ENCODE results near the gene SLC2A4.
"Not testable (repeated sequence)": the region's sequence is repeated elsewhere in the genome, so short reads cannot be mapped to it uniquely, and the experiment has no call there.

The SLC2A4 gene

DNA sequence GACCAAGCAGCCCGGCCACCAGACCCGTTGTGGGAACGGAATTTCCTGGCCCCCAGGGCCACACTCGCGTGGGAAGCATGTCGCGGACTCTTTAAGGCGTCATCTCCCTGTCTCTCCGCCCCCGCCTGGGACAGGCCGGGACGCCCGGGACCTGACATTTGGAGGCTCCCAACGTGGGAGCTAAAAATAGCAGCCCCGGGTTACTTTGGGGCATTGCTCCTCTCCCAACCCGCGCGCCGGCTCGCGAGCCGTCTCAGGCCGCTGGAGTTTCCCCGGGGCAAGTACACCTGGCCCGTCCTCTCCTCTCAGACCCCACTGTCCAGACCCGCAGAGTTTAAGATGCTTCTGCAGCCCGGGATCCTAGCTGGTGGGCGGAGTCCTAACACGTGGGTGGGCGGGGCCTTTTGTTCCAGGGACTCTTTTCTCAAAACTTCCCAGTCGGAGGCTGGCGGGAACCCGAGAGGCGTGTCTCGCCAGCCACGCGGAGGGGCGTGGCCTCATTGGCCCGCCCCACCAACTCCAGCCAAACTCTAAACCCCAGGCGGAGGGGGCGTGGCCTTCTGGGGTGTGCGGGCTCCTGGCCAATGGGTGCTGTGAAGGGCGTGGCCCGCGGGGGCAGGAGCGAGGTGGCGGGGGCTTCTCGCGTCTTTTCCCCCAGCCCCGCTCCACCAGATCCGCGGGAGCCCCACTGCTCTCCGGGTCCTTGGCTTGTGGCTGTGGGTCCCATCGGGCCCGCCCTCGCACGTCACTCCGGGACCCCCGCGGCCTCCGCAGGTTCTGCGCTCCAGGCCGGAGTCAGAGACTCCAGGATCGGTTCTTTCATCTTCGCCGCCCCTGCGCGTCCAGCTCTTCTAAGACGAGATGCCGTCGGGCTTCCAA lies at the start of gene SLC2A4:
SLC2A4 (plus strand) TSS at position 645 of the 879 bp plus-strand sequence; CDS start at position 862, 217 bp downstream.
- FAIRE-seq, result peak; percentile 86
- DNase-seq (ENCODE audit: insufficient read length, low spot score), result peak; percentile 97

GRCh38 chr17:7232114-7232513 lies 49.4 kb upstream of the SLC2A4 start:
- FAIRE-seq, result peak; percentile 94
- no peak for DNase-seq (ENCODE audit: insufficient read length, low spot score)

- no peak for DNase-seq (ENCODE audit: insufficient read length, low spot score)
- no peak for FAIRE-seq
These were observed 47.8 kb upstream of the SLC2A4 start for GRCh38 chr17:7233701-7234082.

GRCh38 chr17:7234083-7234951 lies 47.2 kb upstream of the SLC2A4 start, which contains the start of gene DVL2:
Gene DVL2, minus strand, starts transcription at chr17:7234517. Its CDS starts 255 bp downstream, at chr17:7234262.
- peak; percentile 95 for DNase-seq (ENCODE audit: insufficient read length, low spot score)

GRCh38 chr17:7235693-7236665 lies 45.5 kb upstream of the SLC2A4 start:
- DNase-seq (ENCODE audit: insufficient read length, low spot score), result no peak
- FAIRE-seq, result no peak

More at GRCh38 chr17:7234083-7234951, 47.2 kb upstream of the SLC2A4 start, which contains the start of gene DVL2:
- FAIRE-seq, result peak; percentile 98

DNA sequence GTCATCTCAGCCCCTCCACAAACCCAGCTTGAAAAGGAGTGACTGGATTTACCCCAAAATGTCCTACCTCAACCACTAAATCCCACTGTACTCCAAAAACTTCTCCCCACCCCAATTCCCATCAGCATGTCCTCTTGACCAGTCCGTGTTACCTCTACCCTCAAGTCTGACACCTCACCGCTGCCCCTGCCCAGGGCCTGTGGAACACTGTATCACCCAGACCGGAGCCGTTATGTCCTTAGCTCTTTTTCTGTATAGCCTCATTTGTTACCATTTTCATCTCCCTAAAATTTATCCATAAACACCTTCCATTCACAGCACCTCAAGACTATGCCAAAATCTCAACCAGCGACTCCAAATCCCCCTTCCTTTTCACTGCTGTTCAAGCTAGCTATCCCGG lies 44.7 kb upstream of the SLC2A4 start:
- FAIRE-seq (no peak), DNase-seq (ENCODE audit: insufficient read length, low spot score) (no peak)

DNA sequence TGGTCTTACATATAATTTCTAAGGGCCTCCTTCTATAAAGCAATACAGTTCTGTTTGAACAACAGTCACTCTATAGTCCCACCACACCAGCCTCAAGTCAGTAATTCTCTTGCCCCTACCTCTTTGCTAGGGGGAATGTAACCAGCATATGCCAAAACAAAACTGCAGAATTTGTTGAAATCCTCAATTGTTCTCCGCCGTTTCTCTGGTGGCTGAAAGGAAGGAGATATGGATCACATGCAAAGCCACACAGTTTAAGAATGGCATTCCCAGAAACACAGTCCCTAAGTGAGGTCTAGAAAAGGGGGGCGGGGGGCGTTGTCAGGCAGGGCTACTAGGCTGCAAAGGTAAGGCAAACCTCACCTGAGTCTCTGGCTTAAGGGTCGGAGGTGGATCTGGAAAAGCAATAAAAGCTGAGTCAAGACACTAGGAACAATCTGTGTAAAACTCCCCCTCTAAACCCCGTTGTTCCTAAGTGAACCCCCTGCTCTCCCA lies 44.2 kb upstream of the SLC2A4 start:
- no peak for FAIRE-seq
- DNase-seq (ENCODE audit: insufficient read length, low spot score), result no peak

- FAIRE-seq, result no peak
- no peak for DNase-seq (ENCODE audit: insufficient read length, low spot score)
These were observed 43.6 kb upstream of the SLC2A4 start for GRCh38 chr17:7237761-7238419.

GRCh38 chr17:7238420-7239090 lies 43.0 kb upstream of the SLC2A4 start:
- FAIRE-seq (no peak), DNase-seq (ENCODE audit: insufficient read length, low spot score) (no peak)

GRCh38 chr17:7239091-7240027 lies 42.2 kb upstream of the SLC2A4 start, which contains the start of gene PHF23:
Gene PHF23, minus strand, starts transcription at chr17:7239457. Its CDS starts 178 bp downstream, at chr17:7239279.
- FAIRE-seq, result peak; percentile 96
- DNase-seq (ENCODE audit: insufficient read length, low spot score), result peak; percentile 98

DNA sequence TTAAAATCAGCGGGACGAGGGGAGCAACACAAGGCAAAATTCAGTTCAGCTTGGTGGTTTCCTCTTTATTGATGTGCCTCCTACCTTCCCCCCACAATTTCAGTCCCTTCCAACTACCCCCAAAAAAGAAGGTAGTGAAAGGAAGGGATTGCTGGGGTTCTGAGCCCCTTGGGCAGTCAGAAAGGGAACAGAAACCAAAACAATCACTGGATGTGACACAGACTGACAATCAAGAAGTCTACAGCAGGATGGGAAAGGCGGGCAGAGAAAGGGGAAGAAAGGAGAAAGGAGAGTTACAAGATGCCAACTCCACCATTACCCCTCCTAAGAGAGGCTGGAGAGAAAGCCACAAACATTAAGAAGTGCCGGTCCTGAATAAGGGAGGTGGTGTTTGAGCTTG lies 41.1 kb upstream of the SLC2A4 start:
- no peak for FAIRE-seq
- no peak for DNase-seq (ENCODE audit: insufficient read length, low spot score)

DNA sequence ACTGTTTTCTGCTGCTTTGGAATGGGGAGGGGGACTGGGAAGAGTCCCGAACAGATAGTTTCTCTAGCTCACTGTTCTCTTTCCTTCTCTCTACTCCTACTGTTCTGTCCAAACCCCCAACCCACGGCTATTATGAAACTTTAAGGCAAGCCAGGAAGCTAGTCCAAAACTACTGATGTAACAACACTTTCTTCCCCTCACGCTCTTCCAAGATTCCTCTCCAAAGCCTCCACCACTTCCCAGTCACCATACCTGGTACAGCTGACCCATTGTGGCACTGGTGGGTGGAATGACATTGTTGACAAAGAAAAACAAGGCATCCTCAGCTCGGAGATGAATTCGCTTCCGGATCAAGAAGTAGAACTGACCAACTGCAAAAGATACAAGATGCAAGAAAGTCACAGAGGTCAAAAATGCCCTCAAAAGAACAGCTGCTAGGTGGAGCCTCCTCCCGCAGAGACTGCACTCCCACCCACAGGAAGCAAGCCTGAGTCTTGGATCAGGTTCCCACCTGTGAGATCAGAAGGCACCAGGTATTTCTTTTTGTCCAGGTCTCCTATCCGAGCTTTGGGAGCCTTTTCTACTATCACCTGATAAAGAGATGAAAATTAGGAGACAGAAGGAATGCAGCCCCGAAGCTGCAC lies 40.3 kb upstream of the SLC2A4 start:
- FAIRE-seq (peak; percentile 9), DNase-seq (ENCODE audit: insufficient read length, low spot score) (no peak)

GRCh38 chr17:7241783-7242716 lies 39.5 kb upstream of the SLC2A4 start, which contains the start of gene GABARAP:
Gene GABARAP, minus strand, starts transcription at chr17:7242449. Its CDS starts 119 bp downstream, at chr17:7242330.
- no peak for DNase-seq (ENCODE audit: insufficient read length, low spot score)
- FAIRE-seq, result peak; percentile 98

GRCh38 chr17:7242717-7243452 lies 38.6 kb upstream of the SLC2A4 start:
- FAIRE-seq, result no peak
- DNase-seq (ENCODE audit: insufficient read length, low spot score), result peak; percentile 90

DNA sequence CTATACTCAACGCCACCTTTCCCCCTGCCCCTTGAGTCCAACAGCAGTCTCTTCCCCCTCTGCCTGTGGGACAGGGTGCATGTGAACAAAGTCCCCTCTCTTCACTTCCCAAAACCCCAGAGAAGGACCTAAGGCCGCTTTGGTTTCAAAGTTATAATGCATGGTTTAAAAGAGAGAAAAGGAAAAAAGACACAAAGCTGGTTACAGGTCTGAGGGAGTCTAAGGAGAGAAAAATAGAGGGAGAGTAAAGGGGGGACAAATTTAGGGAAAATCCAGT lies 38.1 kb upstream of the SLC2A4 start:
- FAIRE-seq, result no peak
- no peak for DNase-seq (ENCODE audit: insufficient read length, low spot score)

DNA sequence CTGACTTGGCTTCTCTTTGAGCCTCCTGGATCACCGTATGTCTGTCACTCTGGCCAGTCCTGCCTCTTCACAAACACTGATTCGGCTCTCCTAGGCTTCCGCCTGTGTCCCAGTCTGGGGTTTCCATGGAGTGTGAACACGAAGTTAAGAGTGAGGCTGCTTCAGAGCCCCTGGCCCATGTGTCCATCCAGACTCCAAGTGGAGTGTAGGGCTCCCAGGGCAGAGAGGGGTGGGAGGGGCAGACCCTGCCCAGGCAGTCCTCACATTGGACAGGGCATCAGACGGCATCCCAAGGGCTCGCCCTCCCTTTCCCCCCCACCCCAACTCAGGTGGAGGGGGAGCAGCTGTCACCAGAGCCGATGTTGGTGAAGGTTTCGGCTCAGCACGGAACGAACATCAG lies 37.7 kb upstream of the SLC2A4 start:
- FAIRE-seq; DNase-seq (ENCODE audit: insufficient read length, low spot score): not testable (repeated sequence)

Data from HTR-8/SVneo (cell line).